Testis (tissue), 3 donors: Measurements from ENCODE around the gene LAMTOR1. TPM values are rescaled to one million over a fixed set of nuclear protein-coding genes. Genes with fewer than 3 reads are reported as not detected.
A peak's percentile ranks its signal among the peaks of the same experiment; 100 is the strongest.

Experiments
- DNase-seq: peaks from one replicate; pipeline ENCODE4 v3.0.0-alpha.2; 2019
- H3K27ac ChIP-seq, 2 donors: fragments of 200-600 bp; sonication (generic); one replicate each; pipeline ENCODE4 v1.5.1; 2019
- H3K27me3 ChIP-seq: fragments of 200-600 bp; sonication (generic); one replicate; pipeline ENCODE4 v1.5.1; 2019
- H3K36me3 ChIP-seq: fragments of 200-600 bp; sonication (generic); one replicate; pipeline ENCODE4 v1.5.1; 2017; ENCODE audit warnings: low read depth; ENCODE audit errors: missing control alignments
- H3K4me1 ChIP-seq: fragments of 200-600 bp; sonication (generic); one replicate; pipeline ENCODE4 v1.5.1; 2019
- H3K4me3 ChIP-seq, 2 donors: fragments of 200-600 bp; sonication (generic); one replicate each; pipeline ENCODE4 v1.5.1; 2017 to 2019
- H3K9me3 ChIP-seq: fragments of 200-600 bp; sonication (generic); one replicate; pipeline ENCODE4 v1.5.1; 2017
- POLR2A ChIP-seq: fragments of 450-650 bp; IDR thresholded peaks from one replicate; pipeline ENCODE4 v1.6.1; 2017; ENCODE audit warnings: antibody characterized with exemption, mild to moderate bottlenecking, moderate library complexity
- WGBS, 2 donors: methylation state at CpG; one replicate each; pipeline ENCODE4 v1.1.5; 2018; 5-methylcytosine and 5-hydroxymethylcytosine counted together
- intact Hi-C: fragments of 100-400 bp; cut with DNase I; formaldehyde crosslinking; loops from one replicate; pipeline ENCODE4 v1.15.1; 2023; ENCODE audit warnings: low total_unique reads
- polyA plus RNA-seq: library from polyadenylated mRNA; stranded (reverse); fragments of 350-450 nt; fragmentation: Illumina TruSeq; extraction: RNeasy Lipid Tissue Mini Kit (QIAGEN cat#74804); gene quantifications from one replicate; pipeline ENCODE4 v1.2.3, GENCODE V29; 2014; ENCODE audit warnings: low read depth, low replicate concordance; ENCODE audit not compliant: insufficient read depth
- total RNA-seq, 2 donors: library from RNA; depleted of rRNA; stranded (reverse); fragments of >200 nt; gene quantifications; one replicate each; pipeline ENCODE4 v1.2.3, GENCODE V29; 2016
- TF ChIP-seq, protein P1 (sequence below), 3 experiments: fragments of 450-650 bp in 2 of 3; fragments of 200-600 bp in 1 of 3; sonication (generic) in 1 of 3; IDR thresholded peaks; one replicate each; pipeline ENCODE4 v1.5.1; 2016 to 2019; ENCODE audit warnings: antibody characterized with exemption in 3 of 3, mild to moderate bottlenecking in 2 of 3, moderate library complexity in 1 of 3

Gene LAMTOR1
- total and polyA plus RNA-seq, 3 donors from 2014 or later: 86.9 to 107 (median 89.0) TPM

DNA sequence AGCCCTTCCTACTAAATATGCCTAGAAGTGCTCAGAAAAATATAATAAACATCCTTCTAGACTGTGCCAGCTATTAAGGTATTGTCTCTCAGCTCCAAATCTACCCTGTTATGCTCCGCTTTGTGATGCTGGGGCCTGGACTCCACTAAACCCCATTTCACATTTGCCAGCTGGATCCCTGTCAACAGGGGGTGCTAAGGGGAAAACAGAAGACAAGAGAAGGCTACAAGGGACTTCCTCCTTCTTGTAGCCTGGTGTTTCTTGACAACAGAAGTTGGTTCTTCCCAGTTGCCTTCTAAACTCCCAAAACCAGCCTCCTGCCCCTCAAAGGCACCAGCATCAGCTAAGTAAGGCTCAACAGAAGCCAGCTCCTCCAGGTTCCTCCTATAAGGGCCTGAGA is 28.0 kb downstream of the LAMTOR1 start:
- Histone ChIP-seq H3K36me3 (no peaks in the 10 kb centered on the region), H3K4me3 (no peak overlapping the region), H3K27me3 (no peaks in the 10 kb centered on the region), H3K9me3 (no peaks in the 10 kb centered on the region), H3K4me1 (peaks cover 4% of the 10 kb centered on the region), H3K27ac (no peak overlapping the region)
- DNase-seq: no peak
- intact Hi-C loops: no loop called here
- TF ChIP-seq, protein P1, sequence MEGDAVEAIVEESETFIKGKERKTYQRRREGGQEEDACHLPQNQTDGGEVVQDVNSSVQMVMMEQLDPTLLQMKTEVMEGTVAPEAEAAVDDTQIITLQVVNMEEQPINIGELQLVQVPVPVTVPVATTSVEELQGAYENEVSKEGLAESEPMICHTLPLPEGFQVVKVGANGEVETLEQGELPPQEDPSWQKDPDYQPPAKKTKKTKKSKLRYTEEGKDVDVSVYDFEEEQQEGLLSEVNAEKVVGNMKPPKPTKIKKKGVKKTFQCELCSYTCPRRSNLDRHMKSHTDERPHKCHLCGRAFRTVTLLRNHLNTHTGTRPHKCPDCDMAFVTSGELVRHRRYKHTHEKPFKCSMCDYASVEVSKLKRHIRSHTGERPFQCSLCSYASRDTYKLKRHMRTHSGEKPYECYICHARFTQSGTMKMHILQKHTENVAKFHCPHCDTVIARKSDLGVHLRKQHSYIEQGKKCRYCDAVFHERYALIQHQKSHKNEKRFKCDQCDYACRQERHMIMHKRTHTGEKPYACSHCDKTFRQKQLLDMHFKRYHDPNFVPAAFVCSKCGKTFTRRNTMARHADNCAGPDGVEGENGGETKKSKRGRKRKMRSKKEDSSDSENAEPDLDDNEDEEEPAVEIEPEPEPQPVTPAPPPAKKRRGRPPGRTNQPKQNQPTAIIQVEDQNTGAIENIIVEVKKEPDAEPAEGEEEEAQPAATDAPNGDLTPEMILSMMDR (IDR thresholded peaks at IDR 0.05): no peak
- TF ChIP-seq POLR2A: no peak
- 88 to 93% methylated on average over 1 of the region's 1 CpG for WGBS, 2 donors

DNA sequence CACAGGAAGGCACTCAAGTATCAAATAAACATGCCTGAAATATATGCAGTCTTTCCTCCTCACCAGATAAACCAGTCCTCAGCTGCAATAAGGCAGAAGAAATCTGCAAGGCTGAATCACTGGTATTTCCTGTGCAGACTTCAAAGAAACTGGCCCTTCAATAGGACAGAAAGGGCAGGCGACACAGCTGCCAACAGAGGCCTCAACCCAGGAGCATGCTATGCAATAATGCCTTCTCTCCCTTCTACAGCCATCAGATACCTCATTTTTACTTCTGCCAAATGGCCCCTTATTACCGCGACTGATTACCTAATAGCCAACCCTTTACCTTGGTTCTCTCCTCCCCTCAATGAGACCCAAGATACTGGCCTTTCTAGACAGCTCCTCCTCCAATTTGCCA is 30.7 kb downstream of the LAMTOR1 start:
- Histone ChIP-seq H3K27me3 (no peaks in the 10 kb centered on the region), H3K36me3 (no peaks in the 10 kb centered on the region), H3K4me3 (no peak overlapping the region), H3K9me3 (no peaks in the 10 kb centered on the region), H3K27ac (no peak overlapping the region), H3K4me1 (peaks cover 7% of the 10 kb centered on the region)
- no peak for DNase-seq
- intact Hi-C loops: no loop called here
- TF ChIP-seq POLR2A: no peak
- TF ChIP-seq, protein P1 (IDR thresholded peaks at IDR 0.05): no peak
- 76 to 85% methylated on average over 3 of the region's 3 CpGs for WGBS, 2 donors

DNA sequence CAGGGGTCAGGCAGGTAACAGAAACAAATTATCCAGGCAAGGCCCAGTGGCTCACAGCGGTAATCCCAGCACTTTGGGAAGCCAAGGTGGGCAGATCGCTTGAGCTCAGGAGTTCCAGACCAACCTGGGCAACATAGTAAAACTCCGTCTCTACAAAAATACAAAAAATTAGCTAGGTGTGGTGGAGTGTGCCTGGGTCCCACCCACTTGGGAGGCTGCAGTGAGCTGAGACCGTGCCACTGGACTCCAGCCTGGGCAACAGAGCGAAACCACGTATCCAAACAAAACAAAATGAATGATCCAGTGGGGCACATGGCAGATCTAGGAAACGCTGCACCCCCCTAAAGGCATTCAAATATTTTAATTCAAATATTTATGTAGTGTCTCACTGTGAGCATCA is 32.6 kb downstream of the LAMTOR1 start:
- H3K4me1 ChIP-seq: peaks cover 18% of the 10 kb centered on the region
- TF ChIP-seq, protein P1 (IDR thresholded peaks at IDR 0.05): no peak
- no peak for TF ChIP-seq POLR2A

DNA sequence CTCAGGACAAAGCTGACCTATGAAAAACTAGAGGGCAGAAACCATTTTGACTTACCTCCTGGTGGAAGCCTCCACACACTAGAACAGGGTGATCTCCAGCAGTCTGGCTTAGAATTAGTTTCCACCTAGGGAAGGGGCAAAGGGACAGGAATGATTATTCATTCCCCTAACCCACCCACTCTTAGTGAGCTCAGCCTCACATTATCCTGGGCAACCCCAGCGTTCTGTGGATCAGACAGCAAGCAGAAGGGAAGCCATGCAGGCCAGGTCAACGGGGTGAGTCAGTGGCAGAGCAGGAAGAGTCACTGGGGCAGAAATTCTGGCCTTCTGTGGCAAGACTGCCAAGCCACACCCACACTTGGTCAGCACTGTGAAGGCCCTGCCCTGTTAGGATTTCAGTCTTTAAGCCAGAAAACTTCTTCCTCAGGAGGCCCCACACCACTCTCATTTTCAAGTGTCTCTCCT is 33.3 kb downstream of the LAMTOR1 start:
- H3K9me3 ChIP-seq: no peaks in the 10 kb centered on the region
- WGBS, 2 donors: 48 to 67% methylated on average over 1 to 2 of the region's 2 CpGs

More for the DNA sequence above, 32.6 kb downstream of the LAMTOR1 start:
- H3K4me3 ChIP-seq: no peak overlapping the region
- no peaks in the 10 kb centered on the region for H3K9me3 ChIP-seq
- intact Hi-C loops: no loop called here
- no peaks in the 10 kb centered on the region for H3K36me3 ChIP-seq
- no peak for DNase-seq
- no peaks in the 10 kb centered on the region for H3K27me3 ChIP-seq
- WGBS, 2 donors: 90 to 96% methylated on average over 7 of the region's 7 CpGs
- peak overlapping the region in 1 of 2 donors; percentile 75 for H3K27ac ChIP-seq

DNA sequence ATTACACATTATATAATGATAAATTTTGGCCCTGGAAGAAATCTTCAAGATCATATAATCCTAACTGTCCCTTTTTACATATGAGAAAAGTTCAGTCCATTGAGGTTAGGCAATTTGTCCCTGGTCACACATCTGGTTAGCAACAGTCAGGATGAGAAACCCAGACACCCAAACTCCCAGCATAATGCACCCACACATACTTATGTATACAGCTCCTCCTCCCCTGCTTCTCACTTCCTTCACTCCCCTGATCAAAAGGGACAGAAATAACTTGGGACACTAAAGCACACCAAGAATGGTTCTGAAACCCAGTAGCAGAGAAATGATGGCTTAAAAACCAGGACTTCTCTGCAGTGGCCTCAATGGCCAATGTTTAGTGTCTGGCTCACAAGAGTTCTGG is 33.9 kb downstream of the LAMTOR1 start:
- peaks cover 18% of the 10 kb centered on the region for H3K4me1 ChIP-seq
- intact Hi-C loops: no loop called here

More for the DNA sequence above, 33.3 kb downstream of the LAMTOR1 start:
- peaks cover 18% of the 10 kb centered on the region for H3K4me1 ChIP-seq
- TF ChIP-seq, protein P1 (IDR thresholded peaks at IDR 0.05): no peak
- no peak for TF ChIP-seq POLR2A
- no peaks in the 10 kb centered on the region for H3K27me3 ChIP-seq
- H3K27ac ChIP-seq: peak overlapping the region; percentile 40 to 75
- intact Hi-C loops: no loop called here
- no peaks in the 10 kb centered on the region for H3K36me3 ChIP-seq
- DNase-seq: peak; percentile 70
- no peak overlapping the region for H3K4me3 ChIP-seq

More for the DNA sequence above, 33.9 kb downstream of the LAMTOR1 start:
- no peaks in the 10 kb centered on the region for H3K36me3 ChIP-seq
- peak overlapping the region in 1 of 2 donors; percentile 75 for H3K27ac ChIP-seq
- no peak for DNase-seq
- H3K27me3 ChIP-seq: no peaks in the 10 kb centered on the region
- H3K4me3 ChIP-seq: no peak overlapping the region
- TF ChIP-seq, protein P1 (IDR thresholded peaks at IDR 0.05): no peak
- TF ChIP-seq POLR2A: no peak
- no peaks in the 10 kb centered on the region for H3K9me3 ChIP-seq
